Ovary (tissue), 3 donors: ENCODE results near the gene TMPRSS4.

ENCODE experiments used
- POLR2A ChIP-seq: fragments of 450-650 bp; IDR thresholded peaks from one replicate; pipeline ENCODE4 v1.6.1; 2017; ENCODE audit warnings: antibody characterized with exemption, mild to moderate bottlenecking, moderate library complexity
- TF ChIP-seq, protein P1 (sequence below), 3 donors: fragments of 450-650 bp in 2 of 3; fragments of 200-600 bp in 1 of 3; IDR thresholded peaks; one replicate each; pipeline versions ENCODE4 v1.5.1 to v1.8.0; 2016 to 2022; ENCODE audit warnings: antibody characterized with exemption in 3 of 3, mild to moderate bottlenecking in 1 of 3
- donor health status: DM: no; HTN: no; CAD: no.

DNA sequence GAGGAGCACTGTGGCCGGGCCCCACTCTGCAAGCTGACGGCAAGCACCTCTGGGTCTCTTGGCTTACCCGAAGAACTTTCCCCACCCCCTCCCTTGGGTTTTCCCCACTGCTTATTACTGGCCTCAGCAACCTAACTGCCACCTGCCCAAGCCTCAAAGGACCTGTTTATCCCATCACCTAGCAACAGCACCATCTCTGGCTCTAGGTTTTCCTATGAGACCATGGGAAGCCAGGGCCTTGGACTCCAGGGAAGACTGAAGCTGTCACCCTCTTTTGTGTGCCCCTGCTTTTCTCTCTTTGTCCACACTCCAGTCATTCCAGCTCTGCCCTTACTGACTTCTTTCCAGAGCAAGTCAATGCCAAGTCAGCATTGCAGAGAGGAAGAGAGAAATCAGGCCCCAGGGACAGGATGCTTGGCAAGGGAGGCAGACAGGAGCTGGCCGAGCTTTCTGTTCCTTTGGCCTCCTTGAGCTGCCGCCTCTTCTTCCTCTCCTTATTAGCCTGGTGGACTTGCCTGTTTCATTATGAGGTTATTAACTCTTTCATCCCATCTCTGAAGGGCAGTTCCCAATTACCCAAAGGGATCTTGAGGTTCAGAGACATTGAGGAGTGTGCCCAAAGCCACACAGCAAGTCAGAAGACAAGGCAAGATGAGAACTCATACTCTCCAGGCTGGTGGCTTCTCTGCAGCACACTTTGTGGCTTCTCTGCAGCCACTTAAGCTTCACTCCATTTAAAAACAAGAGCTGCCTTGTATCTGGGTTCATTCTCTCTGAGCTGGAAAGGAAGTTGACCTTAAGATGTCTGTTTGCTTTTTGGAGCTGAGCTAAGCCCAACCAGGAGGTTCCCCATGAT, 10.3 kb downstream of the TMPRSS4 start, which contains the start of gene SMIM35:
- TF ChIP-seq POLR2A: no peak
- TF ChIP-seq, protein P1, sequence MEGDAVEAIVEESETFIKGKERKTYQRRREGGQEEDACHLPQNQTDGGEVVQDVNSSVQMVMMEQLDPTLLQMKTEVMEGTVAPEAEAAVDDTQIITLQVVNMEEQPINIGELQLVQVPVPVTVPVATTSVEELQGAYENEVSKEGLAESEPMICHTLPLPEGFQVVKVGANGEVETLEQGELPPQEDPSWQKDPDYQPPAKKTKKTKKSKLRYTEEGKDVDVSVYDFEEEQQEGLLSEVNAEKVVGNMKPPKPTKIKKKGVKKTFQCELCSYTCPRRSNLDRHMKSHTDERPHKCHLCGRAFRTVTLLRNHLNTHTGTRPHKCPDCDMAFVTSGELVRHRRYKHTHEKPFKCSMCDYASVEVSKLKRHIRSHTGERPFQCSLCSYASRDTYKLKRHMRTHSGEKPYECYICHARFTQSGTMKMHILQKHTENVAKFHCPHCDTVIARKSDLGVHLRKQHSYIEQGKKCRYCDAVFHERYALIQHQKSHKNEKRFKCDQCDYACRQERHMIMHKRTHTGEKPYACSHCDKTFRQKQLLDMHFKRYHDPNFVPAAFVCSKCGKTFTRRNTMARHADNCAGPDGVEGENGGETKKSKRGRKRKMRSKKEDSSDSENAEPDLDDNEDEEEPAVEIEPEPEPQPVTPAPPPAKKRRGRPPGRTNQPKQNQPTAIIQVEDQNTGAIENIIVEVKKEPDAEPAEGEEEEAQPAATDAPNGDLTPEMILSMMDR (IDR thresholded peaks at IDR 0.05): no peak
